ENCODE measurements around the gene RASA3.
"Not testable (repeated sequence)": the region's sequence is repeated elsewhere in the genome, so short reads cannot be mapped to it uniquely, and the experiment has no call there.

The RASA3 gene

GRCh38 chr13:114079601-114080536 lies 52.6 kb downstream of the RASA3 start:
- DNase-seq (ENCODE audit: low spot score), result no peak

- no peak for DNase-seq (ENCODE audit: low spot score)
These were observed 53.7 kb downstream of the RASA3 start for GRCh38 chr13:114078461-114079451.

DNA sequence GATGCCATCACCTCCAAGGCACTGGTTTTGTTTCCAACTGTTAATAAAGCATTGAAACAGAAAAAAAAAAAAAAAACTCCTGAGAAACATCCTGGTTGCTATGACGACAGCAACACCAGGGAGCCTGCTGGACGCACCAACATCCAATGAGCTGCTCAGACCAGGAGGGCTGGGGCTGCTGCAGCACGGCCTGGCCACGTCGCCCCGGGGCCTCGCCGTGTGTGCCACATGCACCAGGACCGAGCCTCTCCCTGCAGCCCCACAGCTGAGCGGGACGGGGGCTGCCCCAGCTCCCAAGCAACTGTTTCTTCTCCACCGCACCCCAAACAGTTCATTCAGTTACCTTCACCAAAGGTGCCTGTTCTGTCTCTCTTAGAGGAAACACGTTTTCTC lies 54.5 kb downstream of the RASA3 start:
- DNase-seq (ENCODE audit: low spot score), result no peak

- DNase-seq (ENCODE audit: low spot score), result no peak
These were observed 55.1 kb downstream of the RASA3 start for GRCh38 chr13:114077099-114077932.

DNA sequence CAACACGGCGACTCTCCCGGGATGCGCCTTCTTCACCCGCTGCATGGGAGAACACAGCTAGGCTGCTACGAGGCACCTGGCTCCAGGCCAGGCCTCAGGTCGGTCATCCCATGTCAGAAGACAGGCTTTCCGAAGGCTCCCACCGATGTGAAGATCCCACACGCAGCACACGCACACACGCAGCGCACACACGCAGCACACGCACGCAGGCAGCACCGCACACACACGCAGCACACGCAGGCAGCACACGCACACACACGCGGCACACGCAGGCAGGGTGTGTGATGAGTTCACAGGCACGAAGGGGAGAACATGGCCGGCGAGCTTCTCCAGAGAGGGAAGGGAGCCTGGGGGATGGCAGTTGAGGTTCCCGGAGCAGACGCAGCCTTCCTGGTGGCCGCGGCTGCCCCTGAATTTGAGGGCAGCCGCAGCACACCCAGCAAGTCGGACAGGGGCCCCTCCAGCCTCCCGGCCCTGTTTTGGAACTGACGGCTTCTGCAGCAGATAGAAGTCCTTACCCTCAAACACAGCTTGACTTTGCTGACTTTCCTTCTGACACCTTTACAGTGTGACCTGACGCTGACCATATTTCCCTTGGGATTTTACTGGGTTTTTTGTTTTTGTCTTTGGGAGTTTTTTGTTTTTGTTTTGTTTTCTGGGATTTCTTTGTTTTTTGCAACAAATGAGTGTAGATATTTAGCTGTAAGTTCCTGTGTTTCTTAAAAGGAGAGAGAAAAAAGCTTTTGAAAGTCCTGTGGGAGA lies 55.9 kb downstream of the RASA3 start:
- no peak for DNase-seq (ENCODE audit: low spot score)

DNA sequence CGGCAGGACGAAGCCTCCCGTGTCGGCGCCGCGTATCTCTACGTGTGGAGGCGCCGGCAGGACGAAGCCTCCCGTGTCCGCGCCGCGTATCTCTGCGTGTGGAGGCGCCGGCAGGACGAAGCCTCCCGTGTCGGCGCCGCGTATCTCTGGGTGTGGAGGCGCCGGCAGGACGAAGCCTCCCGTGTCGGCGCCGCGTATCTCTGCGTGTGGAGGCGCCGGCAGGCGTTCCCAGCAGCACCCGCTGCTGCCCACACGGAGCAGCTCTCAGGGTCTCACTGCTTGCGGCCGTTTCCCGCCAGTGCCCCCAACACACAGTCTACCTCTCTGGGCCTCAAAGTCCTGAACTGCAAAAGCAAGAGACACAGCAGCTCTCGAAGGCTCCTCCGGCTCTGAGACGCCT lies 56.6 kb downstream of the RASA3 start:
- DNase-seq (ENCODE audit: low spot score), result not testable (repeated sequence)

GRCh38 chr13:114074671-114075315 lies 57.6 kb downstream of the RASA3 start:
- DNase-seq (ENCODE audit: low spot score), result no peak

- DNase-seq (ENCODE audit: low spot score), result no peak
These were observed 58.4 kb downstream of the RASA3 start for GRCh38 chr13:114073881-114074612.

DNA sequence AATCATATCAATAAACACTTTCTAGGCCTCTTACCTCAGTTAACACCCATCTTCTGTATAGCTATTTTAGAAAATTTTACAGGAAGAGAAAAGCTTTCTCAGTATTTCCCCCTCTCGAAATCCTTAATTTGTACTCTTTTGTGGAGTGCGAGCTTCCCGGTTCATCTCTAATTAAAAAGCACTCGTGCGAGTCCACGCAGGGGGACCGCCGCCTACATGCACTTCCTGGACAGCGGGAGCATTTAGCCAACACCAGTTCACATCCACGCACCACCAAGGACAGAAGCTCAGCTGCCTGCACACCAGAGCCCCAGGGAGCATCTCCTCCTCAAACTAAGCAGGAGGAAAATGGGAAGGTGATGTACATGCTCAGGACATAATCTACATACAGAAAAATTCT lies 60.0 kb downstream of the RASA3 start:
- no peak for DNase-seq (ENCODE audit: low spot score)

DNA sequence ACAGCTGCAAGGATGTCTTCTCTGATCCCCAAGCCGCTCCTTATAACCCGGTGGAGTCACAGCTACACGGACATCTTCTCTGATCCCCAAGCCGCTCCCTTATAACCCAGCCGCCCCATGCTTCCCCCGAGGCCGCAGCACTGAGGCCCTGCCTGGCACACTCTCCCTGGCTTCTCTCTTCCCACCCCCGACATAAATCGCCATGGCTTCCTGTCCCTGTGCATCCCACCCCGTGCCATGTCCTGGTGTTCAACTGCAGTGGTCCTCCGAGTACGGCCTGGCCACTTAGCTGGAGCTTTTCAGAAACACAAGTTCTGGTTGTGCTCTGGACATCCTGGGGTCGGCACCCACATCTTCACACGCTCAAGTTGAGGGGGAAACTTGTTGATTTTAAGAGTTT lies 60.4 kb downstream of the RASA3 start:
- DNase-seq (ENCODE audit: low spot score), result no peak

GRCh38 chr13:114071410-114071809 lies 61.0 kb downstream of the RASA3 start:
- no peak for DNase-seq (ENCODE audit: low spot score)

- DNase-seq (ENCODE audit: low spot score), result no peak
These were observed 62.2 kb downstream of the RASA3 start for GRCh38 chr13:114070098-114070799.

- no peak for DNase-seq (ENCODE audit: low spot score)
These were observed 62.9 kb downstream of the RASA3 start for GRCh38 chr13:114069376-114070097.

DNA sequence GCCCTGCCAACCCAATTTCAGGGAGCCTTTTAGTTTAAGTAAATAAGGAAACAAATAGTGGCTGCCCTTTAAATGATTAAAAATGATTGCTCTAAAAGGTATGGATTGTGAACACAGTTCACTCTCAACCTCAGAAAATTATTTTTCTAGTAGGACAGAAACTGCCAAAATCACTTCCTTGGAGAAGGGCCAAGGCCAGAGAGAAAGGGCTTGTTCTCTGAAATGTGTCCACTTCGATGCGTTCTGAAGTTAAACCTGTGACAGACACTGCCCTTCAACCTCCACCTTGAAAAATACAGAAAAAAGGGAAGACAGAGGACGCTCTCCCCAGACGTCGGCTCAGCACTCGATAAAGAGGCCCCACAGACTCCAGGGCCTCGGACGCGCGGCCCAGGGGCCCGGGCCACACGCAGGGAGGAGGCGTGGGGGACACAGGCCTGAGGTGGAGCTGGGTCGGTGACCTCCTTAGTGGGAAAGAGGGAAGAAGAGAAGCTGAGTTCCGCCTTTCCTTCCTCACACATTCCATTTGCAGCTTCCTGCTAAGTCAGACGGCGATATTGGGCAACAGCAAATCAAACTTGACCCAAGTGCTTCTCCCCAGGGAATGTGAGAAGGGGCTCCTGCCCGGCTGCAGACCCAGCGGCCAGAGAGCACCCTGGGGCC lies 63.6 kb downstream of the RASA3 start:
- DNase-seq (ENCODE audit: low spot score), result no peak

DNA sequence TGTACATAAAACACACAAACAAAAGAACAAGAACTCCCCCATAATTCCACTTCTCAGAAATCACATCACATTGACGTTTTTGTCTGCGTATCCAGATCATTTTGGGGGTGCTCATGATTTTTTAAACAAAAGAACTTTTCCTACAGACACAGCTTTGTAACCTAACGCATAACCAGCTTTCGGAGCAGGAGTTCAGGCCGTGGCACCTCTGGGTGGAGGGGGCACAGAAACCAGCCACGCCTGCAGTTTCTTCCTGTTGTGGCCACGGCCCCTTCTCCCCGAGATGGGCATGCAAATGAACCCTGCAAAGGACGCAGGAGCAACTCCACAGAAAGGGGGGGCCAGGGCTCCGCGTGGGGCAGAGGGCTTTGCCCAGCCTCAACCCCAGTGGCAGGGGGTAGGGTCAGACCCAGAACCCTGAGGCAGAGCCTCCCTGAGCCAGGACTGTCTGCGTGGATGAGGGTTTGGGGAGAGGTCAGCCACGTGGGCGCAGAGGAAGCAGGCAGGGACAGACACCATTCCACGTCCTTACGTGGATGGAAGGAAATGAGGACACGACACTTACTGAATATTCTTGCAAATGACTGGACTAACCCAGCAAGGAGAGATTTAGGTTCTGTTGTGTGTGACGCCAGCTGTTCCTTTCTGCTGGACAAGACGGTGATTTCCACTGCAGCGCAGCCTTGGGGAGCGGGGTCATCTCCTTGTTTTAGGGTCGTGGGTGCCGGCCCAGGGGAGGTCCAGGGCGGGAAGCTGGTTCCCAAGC lies 64.4 kb downstream of the RASA3 start:
- DNase-seq (ENCODE audit: low spot score), result no peak

DNA sequence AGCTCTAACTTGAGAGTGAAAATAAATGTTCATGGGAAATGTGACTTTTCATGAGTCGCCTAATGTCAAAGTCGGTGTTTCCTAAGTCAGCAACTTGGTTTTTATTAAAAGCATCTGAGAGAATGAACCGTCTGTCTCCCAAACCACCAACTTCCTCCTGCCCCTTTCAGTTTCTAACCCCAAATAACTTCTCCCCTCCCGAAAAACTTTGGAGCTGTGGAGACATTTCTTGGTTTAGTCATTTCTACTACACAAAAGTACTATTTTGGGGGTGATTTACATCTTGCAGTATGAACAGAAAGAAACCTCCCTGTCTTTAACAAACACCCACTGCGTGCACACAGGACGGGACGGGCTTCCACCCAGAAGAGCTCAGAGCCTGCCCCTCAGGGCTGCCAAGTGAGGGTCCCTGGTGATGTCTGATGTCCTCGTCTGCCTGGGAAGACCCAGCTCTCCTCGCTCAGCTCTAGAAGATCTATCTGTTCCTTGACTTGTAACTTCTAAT lies 65.0 kb downstream of the RASA3 start:
- peak; percentile 46 for DNase-seq (ENCODE audit: low spot score)

- DNase-seq (ENCODE audit: low spot score), result no peak
These were observed 65.5 kb downstream of the RASA3 start for GRCh38 chr13:114066956-114067355.

Data from kidney capillary endothelial cell (primary cell).